Mesendoderm (in vitro differentiated cells): ENCODE measurements around the gene ABCC9.

Source experiments
- DNase-seq: peaks from one replicate; pipeline ENCODE4 v3.0.0; 2013
- H2AK5ac ChIP-seq: 2 replicates; pipeline ENCODE4 v1.6.1; 2013; ENCODE audit warnings: low read length, inconsistent platforms
- H2BK120ac ChIP-seq: 2 replicates; pipeline ENCODE4 v1.6.1; 2013; ENCODE audit warnings: low read depth, mild to moderate bottlenecking, low read length, moderate library complexity, mixed read lengths
- H2BK15ac ChIP-seq: replicated peaks from 2 replicates; pipeline ENCODE4 v1.6.1; 2013; ENCODE audit warnings: low read depth, mild to moderate bottlenecking, moderate library complexity
- H2BK5ac ChIP-seq: 2 replicates; pipeline ENCODE4 v1.6.1; 2013; ENCODE audit warnings: low read length, inconsistent platforms
- H3K18ac ChIP-seq: 2 replicates; pipeline ENCODE4 v1.6.1; 2013; ENCODE audit warnings: mild to moderate bottlenecking, low read length, mixed read lengths
- H3K23ac ChIP-seq: one replicate; pipeline ENCODE4 v1.6.1; 2013; ENCODE audit warnings: low read length
- H3K27ac ChIP-seq: 2 replicates; pipeline ENCODE4 v1.5.1; 2013; ENCODE audit warnings: low read depth, mild to moderate bottlenecking, inconsistent platforms, low read length, moderate library complexity
- H3K27me3 ChIP-seq: 2 replicates; pipeline ENCODE4 v1.6.1; 2013; ENCODE audit warnings: low read length, control low read depth, mild to moderate bottlenecking, inconsistent platforms; ENCODE audit not compliant: insufficient read depth, poor library complexity
- H3K36me3 ChIP-seq: 2 replicates; pipeline ENCODE4 v1.6.1; 2013; ENCODE audit warnings: low read length, inconsistent platforms; ENCODE audit not compliant: control insufficient read depth, insufficient read depth
- H3K4ac ChIP-seq: one replicate; pipeline ENCODE4 v1.6.1; 2013; ENCODE audit warnings: low read depth, mild to moderate bottlenecking, low read length, moderate library complexity
- H3K4me1 ChIP-seq: 2 replicates; pipeline ENCODE4 v1.6.1; 2013; ENCODE audit warnings: low read depth, low read length, inconsistent platforms; ENCODE audit not compliant: control insufficient read depth
- H3K4me2 ChIP-seq: 2 replicates; pipeline ENCODE4 v1.6.1; 2013; ENCODE audit warnings: low read length
- H3K4me3 ChIP-seq: 2 replicates; pipeline ENCODE4 v1.5.1; 2013; ENCODE audit warnings: mild to moderate bottlenecking, low read length
- H3K56ac ChIP-seq: one replicate; pipeline ENCODE4 v1.6.1; 2013; ENCODE audit warnings: low read length
- H3K79me1 ChIP-seq: 2 replicates; pipeline ENCODE4 v1.6.1; 2013; ENCODE audit warnings: low read length, inconsistent platforms
- H3K79me2 ChIP-seq: 2 replicates; pipeline ENCODE4 v1.6.1; 2013; ENCODE audit warnings: mild to moderate bottlenecking, low read length; ENCODE audit not compliant: control insufficient read depth, insufficient read depth
- H3K9ac ChIP-seq: 2 replicates; pipeline ENCODE4 v1.6.1; 2013; ENCODE audit warnings: low read length, inconsistent platforms
- H4K5ac ChIP-seq: one replicate; pipeline ENCODE4 v1.6.1; 2013; ENCODE audit warnings: low read length
- H4K8ac ChIP-seq: one replicate; pipeline ENCODE4 v1.6.1; 2013; ENCODE audit warnings: low read depth, mild to moderate bottlenecking, control low read depth, low read length, moderate library complexity
- WGBS: extraction: QIAGEN DNeasy Blood & Tissue Kit; methylation state at CpG from one replicate; pipeline ENCODE4 v1.1.7; 2013; ENCODE audit warnings: low lambda C conversion rate, missing lambda C conversion rate; ENCODE audit not compliant: insufficient coverage; ENCODE audit errors: extremely low coverage; 5-methylcytosine and 5-hydroxymethylcytosine counted together

Gene ABCC9

GRCh38 chr12:21828779-21829178, 112.4 kb downstream of the ABCC9 start:
- no peak overlapping the region for H2BK5ac ChIP-seq
- no peak overlapping the region for H3K56ac ChIP-seq
- H3K79me2 ChIP-seq = no peaks in the 10 kb centered on the region
- WGBS = no CpG with 5 or more reads among the region's 8 CpGs
- no peaks in the 10 kb centered on the region for H3K4me1 ChIP-seq
- H3K79me1 ChIP-seq = no peaks in the 10 kb centered on the region
- no peak overlapping the region for H2BK120ac ChIP-seq
- no peak overlapping the region for H3K9ac ChIP-seq
- no peak overlapping the region for H3K4ac ChIP-seq
- no peak overlapping the region for H3K27ac ChIP-seq
- H2AK5ac ChIP-seq = no peak overlapping the region
- no peaks in the 10 kb centered on the region for H3K27me3 ChIP-seq
- H3K23ac ChIP-seq = no peak overlapping the region
- H3K18ac ChIP-seq = no peak overlapping the region
- H4K8ac ChIP-seq = no peak overlapping the region
- H3K4me3 ChIP-seq = no peak overlapping the region
- no peak overlapping the region for H2BK15ac ChIP-seq
- DNase-seq = no peak
- no peak overlapping the region for H4K5ac ChIP-seq
- H3K4me2 ChIP-seq = no peak overlapping the region
- H3K36me3 ChIP-seq = no peaks in the 10 kb centered on the region

- no peak for DNase-seq
- Histone ChIP-seq H3K36me3 (no peaks in the 10 kb centered on the region), H4K5ac (no peak overlapping the region), H2AK5ac (no peak overlapping the region), H3K56ac (no peak overlapping the region), H3K27ac (no peak overlapping the region), H3K4ac (no peak overlapping the region), H3K79me2 (no peaks in the 10 kb centered on the region), H3K4me3 (no peak overlapping the region), H3K4me2 (no peak overlapping the region), H2BK5ac (no peak overlapping the region), H3K9ac (no peak overlapping the region), H2BK15ac (no peak overlapping the region), H2BK120ac (no peak overlapping the region), H3K4me1 (no peaks in the 10 kb centered on the region), H3K18ac (no peak overlapping the region), H3K79me1 (no peaks in the 10 kb centered on the region), H3K27me3 (no peaks in the 10 kb centered on the region), H4K8ac (no peak overlapping the region), H3K23ac (no peak overlapping the region)
- WGBS = 100% methylated on average over 2 of the region's 4 CpGs
These were observed 113.0 kb downstream of the ABCC9 start for GRCh38 chr12:21828136-21828775.

- no peak for DNase-seq
- Histone ChIP-seq H3K27ac (no peak overlapping the region), H2BK15ac (no peak overlapping the region), H3K18ac (no peak overlapping the region), H4K8ac (no peak overlapping the region), H2BK5ac (no peak overlapping the region), H3K79me1 (no peaks in the 10 kb centered on the region), H3K4me1 (no peaks in the 10 kb centered on the region), H3K36me3 (no peaks in the 10 kb centered on the region), H3K56ac (no peak overlapping the region), H3K4ac (no peak overlapping the region), H2AK5ac (no peak overlapping the region), H3K4me2 (no peak overlapping the region), H4K5ac (no peak overlapping the region), H2BK120ac (no peak overlapping the region), H3K79me2 (no peaks in the 10 kb centered on the region), H3K23ac (no peak overlapping the region), H3K4me3 (no peak overlapping the region), H3K9ac (no peak overlapping the region), H3K27me3 (no peaks in the 10 kb centered on the region)
- whole genome bisulfite sequencing = no CpG with 5 or more reads among the region's 3 CpGs
These were observed 114.1 kb downstream of the ABCC9 start for GRCh38 chr12:21827083-21827482.

GRCh38 chr12:21826618-21826910, 114.7 kb downstream of the ABCC9 start:
- DNase-seq = no peak
- Histone ChIP-seq H3K27ac (no peak overlapping the region), H4K8ac (no peak overlapping the region)

GRCh38 chr12:21825886-21826617, 115.2 kb downstream of the ABCC9 start:
- Histone ChIP-seq H3K4me2 (no peak overlapping the region), H2BK5ac (no peak overlapping the region), H3K27me3 (no peaks in the 10 kb centered on the region), H3K27ac (no peak overlapping the region), H3K4me3 (no peak overlapping the region), H3K79me1 (no peaks in the 10 kb centered on the region), H4K5ac (no peak overlapping the region), H3K4ac (no peak overlapping the region), H4K8ac (no peak overlapping the region), H2BK15ac (no peak overlapping the region), H3K23ac (no peak overlapping the region), H3K18ac (no peak overlapping the region), H3K79me2 (no peaks in the 10 kb centered on the region), H3K9ac (no peak overlapping the region), H3K56ac (no peak overlapping the region), H2BK120ac (no peak overlapping the region), H3K36me3 (no peaks in the 10 kb centered on the region), H3K4me1 (no peaks in the 10 kb centered on the region), H2AK5ac (no peak overlapping the region)
- DNase-seq = no peak
- no CpG with 5 or more reads among the region's 2 CpGs for WGBS

More at GRCh38 chr12:21826618-21826910, 114.7 kb downstream of the ABCC9 start:
- no peak overlapping the region for H2BK5ac ChIP-seq
- H3K9ac ChIP-seq = no peak overlapping the region
- no peak overlapping the region for H3K23ac ChIP-seq
- H3K4me3 ChIP-seq = no peak overlapping the region
- H3K36me3 ChIP-seq = no peaks in the 10 kb centered on the region
- no peak overlapping the region for H2BK120ac ChIP-seq
- no peak overlapping the region for H2AK5ac ChIP-seq
- no peak overlapping the region for H4K5ac ChIP-seq
- H2BK15ac ChIP-seq = no peak overlapping the region
- H3K4me1 ChIP-seq = no peaks in the 10 kb centered on the region
- WGBS = no CpG with 5 or more reads among the region's 4 CpGs
- H3K79me1 ChIP-seq = no peaks in the 10 kb centered on the region
- no peak overlapping the region for H3K4me2 ChIP-seq
- H3K56ac ChIP-seq = no peak overlapping the region
- no peak overlapping the region for H3K4ac ChIP-seq
- no peaks in the 10 kb centered on the region for H3K79me2 ChIP-seq
- no peak overlapping the region for H3K18ac ChIP-seq
- H3K27me3 ChIP-seq = no peaks in the 10 kb centered on the region

- H3K79me2 ChIP-seq = no peaks in the 10 kb centered on the region
- H4K5ac ChIP-seq = no peak overlapping the region
- no peaks in the 10 kb centered on the region for H3K36me3 ChIP-seq
- H4K8ac ChIP-seq = no peak overlapping the region
- no peak overlapping the region for H2AK5ac ChIP-seq
- no CpG with 5 or more reads among the region's 8 CpGs for WGBS
- no peak overlapping the region for H2BK5ac ChIP-seq
- H3K18ac ChIP-seq = no peak overlapping the region
- H3K4me1 ChIP-seq = no peaks in the 10 kb centered on the region
- no peak overlapping the region for H3K23ac ChIP-seq
- H3K4me3 ChIP-seq = no peak overlapping the region
- DNase-seq = no peak
- no peak overlapping the region for H3K27ac ChIP-seq
- no peak overlapping the region for H2BK120ac ChIP-seq
- H3K56ac ChIP-seq = no peak overlapping the region
- no peaks in the 10 kb centered on the region for H3K79me1 ChIP-seq
- H3K9ac ChIP-seq = no peak overlapping the region
- H3K27me3 ChIP-seq = no peaks in the 10 kb centered on the region
- H3K4ac ChIP-seq = no peak overlapping the region
- no peak overlapping the region for H3K4me2 ChIP-seq
- H2BK15ac ChIP-seq = no peak overlapping the region
These were observed 117.6 kb downstream of the ABCC9 start for GRCh38 chr12:21823581-21823980.
